H9 (cell line): ENCODE data around the gene ADSS1. TPM values are rescaled to one million over a fixed set of nuclear protein-coding genes. Genes with fewer than 3 reads are reported as not detected.

Experiments
- DNase-seq: peaks from one replicate; pipeline ENCODE4 v3.0.0-alpha.2; 2017
- H2AFZ ChIP-seq: one replicate; pipeline ENCODE4 v1.6.1; 2013; ENCODE audit warnings: mild to moderate bottlenecking, low read length, control low read depth, moderate library complexity
- H2AK5ac ChIP-seq: 2 replicates; pipeline ENCODE4 v1.6.1; 2013; ENCODE audit warnings: low read length, control low read depth, mixed read lengths; ENCODE audit not compliant: insufficient read length
- H2BK120ac ChIP-seq: one replicate; pipeline ENCODE4 v1.6.1; 2013; ENCODE audit warnings: low read depth, mild to moderate bottlenecking, low read length, control low read depth, inconsistent platforms; ENCODE audit not compliant: poor library complexity, severe bottlenecking
- H2BK12ac ChIP-seq: 2 replicates; pipeline ENCODE4 v1.6.1; 2013; ENCODE audit warnings: low read length, control low read depth, mixed read lengths, low read depth; ENCODE audit not compliant: insufficient read length
- H2BK15ac ChIP-seq: 2 replicates; pipeline ENCODE4 v1.6.1; 2013; ENCODE audit warnings: low read depth, low read length, control low read depth
- H2BK20ac ChIP-seq: one replicate; pipeline ENCODE4 v1.6.1; 2013; ENCODE audit warnings: low read depth, mild to moderate bottlenecking, low read length, control low read depth, inconsistent platforms; ENCODE audit not compliant: poor library complexity, severe bottlenecking
- H2BK5ac ChIP-seq: 2 replicates; pipeline ENCODE4 v1.6.1; 2013; ENCODE audit warnings: low read length, control low read depth, mixed read lengths; ENCODE audit not compliant: insufficient read length
- H3K14ac ChIP-seq: 2 replicates; pipeline ENCODE4 v1.6.1; 2013; ENCODE audit warnings: low read length, control low read depth; ENCODE audit not compliant: insufficient read depth
- H3K18ac ChIP-seq: 2 replicates; pipeline ENCODE4 v1.6.1; 2013; ENCODE audit warnings: low read depth, mild to moderate bottlenecking, mixed read lengths, low read length, control low read depth; ENCODE audit not compliant: insufficient read length
- H3K23ac ChIP-seq: 2 replicates; pipeline ENCODE4 v1.6.1; 2013; ENCODE audit warnings: low read length, control low read depth, mixed read lengths, low read depth; ENCODE audit not compliant: insufficient read length
- H3K23me2 ChIP-seq: 2 replicates; pipeline ENCODE4 v1.6.1; 2013; ENCODE audit warnings: low read depth, mild to moderate bottlenecking, mixed read lengths, low read length, control low read depth; ENCODE audit not compliant: insufficient read length, poor library complexity, severe bottlenecking
- H3K27ac ChIP-seq: 2 replicates; pipeline ENCODE4 v1.5.1; 2013; ENCODE audit warnings: low read length, control low read depth, mixed read lengths, low read depth; ENCODE audit not compliant: insufficient read length
- H3K27me3 ChIP-seq: 2 replicates; pipeline ENCODE4 v1.6.1; 2013; ENCODE audit warnings: low read length, control low read depth, inconsistent platforms; ENCODE audit not compliant: insufficient read depth
- H3K4ac ChIP-seq: 2 replicates; pipeline ENCODE4 v1.6.1; 2013; ENCODE audit warnings: low read depth, mild to moderate bottlenecking, control low read depth, inconsistent platforms, low read length, moderate library complexity
- H3K4me1 ChIP-seq: 2 replicates; pipeline ENCODE4 v1.6.1; 2013; ENCODE audit warnings: low read length, control low read depth, inconsistent platforms; ENCODE audit not compliant: insufficient read depth
- H3K4me2 ChIP-seq: 2 replicates; pipeline ENCODE4 v1.6.1; 2013; ENCODE audit warnings: low read length, control low read depth, mixed read lengths; ENCODE audit not compliant: insufficient read length, insufficient read depth
- H3K56ac ChIP-seq: 2 replicates; pipeline ENCODE4 v1.6.1; 2013; ENCODE audit warnings: low read depth, mild to moderate bottlenecking, mixed read lengths, low read length, control low read depth; ENCODE audit not compliant: insufficient read length
- H3K79me1 ChIP-seq: 2 replicates; pipeline ENCODE4 v1.6.1; 2013; ENCODE audit warnings: low read depth, mild to moderate bottlenecking, moderate library complexity, low read length, control low read depth, inconsistent platforms; ENCODE audit not compliant: insufficient read depth, poor library complexity, severe bottlenecking
- H3K79me2 ChIP-seq: 2 replicates; pipeline ENCODE4 v1.6.1; 2013; ENCODE audit warnings: low read length, control low read depth, inconsistent platforms; ENCODE audit not compliant: insufficient read depth
- H3K9ac ChIP-seq: 2 replicates; pipeline ENCODE4 v1.6.1; 2013; ENCODE audit warnings: low read length, control low read depth, mixed read lengths; ENCODE audit not compliant: insufficient read length; ENCODE audit errors: extremely low read depth
- H3K9me3 ChIP-seq: one replicate; pipeline ENCODE4 v1.6.1; 2013; ENCODE audit warnings: low read depth, low read length, inconsistent platforms; ENCODE audit not compliant: control insufficient read depth
- H3T11ph ChIP-seq: one replicate; pipeline ENCODE4 v1.6.1; 2013; ENCODE audit warnings: mild to moderate bottlenecking, low read length, control low read depth, inconsistent platforms
- H4K20me1 ChIP-seq: one replicate; pipeline ENCODE4 v1.6.1; 2013; ENCODE audit not compliant: control insufficient read depth, insufficient read length, insufficient read depth
- H4K5ac ChIP-seq: 2 replicates; pipeline ENCODE4 v1.6.1; 2013; ENCODE audit warnings: low read depth, mild to moderate bottlenecking, mixed read lengths, low read length, control low read depth; ENCODE audit not compliant: insufficient read length
- H4K8ac ChIP-seq: replicated peaks from 2 replicates; pipeline ENCODE4 v1.6.1; 2013; ENCODE audit warnings: low read length, control low read depth, mixed read lengths, low read depth; ENCODE audit not compliant: insufficient read length
- H4K91ac ChIP-seq: 2 replicates; pipeline ENCODE4 v1.6.1; 2013; ENCODE audit warnings: low read depth, mild to moderate bottlenecking, moderate library complexity, mixed read lengths, low read length, control low read depth; ENCODE audit not compliant: insufficient read length
- H3K27ac Mint-ChIP-seq, 3 experiments: 2 replicates in 2 of 3; 3 replicates in 1 of 3; pipeline ENCODE4 v1.8.0; 2020 to 2021; ENCODE audit warnings: mixed read lengths in 3 of 3, mild to moderate bottlenecking in 1 of 3, moderate library complexity in 1 of 3
- H3K27me3 Mint-ChIP-seq: 2 replicates; pipeline ENCODE4 v1.8.0; 2021; ENCODE audit warnings: low read depth, mild to moderate bottlenecking, moderate library complexity, mixed read lengths
- H3K36me3 Mint-ChIP-seq, 3 experiments: 2 replicates in 2 of 3; 3 replicates in 1 of 3; pipeline ENCODE4 v1.8.0; 2020 to 2021; ENCODE audit warnings: low read depth in 3 of 3, mixed read lengths in 3 of 3; ENCODE audit not compliant: insufficient read depth in 1 of 3
- H3K4me1 Mint-ChIP-seq, 2 experiments: 2 replicates each; pipeline ENCODE4 v1.8.0; 2020; ENCODE audit warnings: mixed read lengths in 2 of 2
- H3K4me3 Mint-ChIP-seq, 2 experiments: 2 replicates in 1 of 2; 3 replicates in 1 of 2; pipeline ENCODE4 v1.8.0; 2020 to 2021; ENCODE audit warnings: mild to moderate bottlenecking in 2 of 2, mixed read lengths in 2 of 2, moderate library complexity in 1 of 2
- H3K9me3 Mint-ChIP-seq, 2 experiments: 2 replicates in 1 of 2; 3 replicates in 1 of 2; pipeline ENCODE4 v1.8.0; 2020; ENCODE audit warnings: mild to moderate bottlenecking in 2 of 2, mixed read lengths in 2 of 2, moderate library complexity in 1 of 2
- WGBS: extraction: QIAGEN DNeasy Blood & Tissue Kit; methylation state at CpG from one replicate; pipeline ENCODE4 v1.1.7; 2013; ENCODE audit warnings: missing lambda C conversion rate, low lambda C conversion rate, mixed read lengths; ENCODE audit not compliant: insufficient read length; ENCODE audit errors: extremely low coverage; 5-methylcytosine and 5-hydroxymethylcytosine counted together
- total RNA-seq: library from RNA; stranded (reverse); gene quantifications from 2 replicates; pipeline ENCODE4 v1.2.1, GENCODE V29; 2021
- TF ChIP-seq, protein P1 (sequence below): fragments of 200-600 bp; sonication (generic); conservative IDR thresholded peaks from 3 replicates; pipeline ENCODE4 v1.8.0; 2021; ENCODE audit warnings: antibody characterized with exemption, mild to moderate bottlenecking

The ADSS1 gene
- total RNA-seq, 1 experiment from 2014 or later = 8.5 TPM

DNA sequence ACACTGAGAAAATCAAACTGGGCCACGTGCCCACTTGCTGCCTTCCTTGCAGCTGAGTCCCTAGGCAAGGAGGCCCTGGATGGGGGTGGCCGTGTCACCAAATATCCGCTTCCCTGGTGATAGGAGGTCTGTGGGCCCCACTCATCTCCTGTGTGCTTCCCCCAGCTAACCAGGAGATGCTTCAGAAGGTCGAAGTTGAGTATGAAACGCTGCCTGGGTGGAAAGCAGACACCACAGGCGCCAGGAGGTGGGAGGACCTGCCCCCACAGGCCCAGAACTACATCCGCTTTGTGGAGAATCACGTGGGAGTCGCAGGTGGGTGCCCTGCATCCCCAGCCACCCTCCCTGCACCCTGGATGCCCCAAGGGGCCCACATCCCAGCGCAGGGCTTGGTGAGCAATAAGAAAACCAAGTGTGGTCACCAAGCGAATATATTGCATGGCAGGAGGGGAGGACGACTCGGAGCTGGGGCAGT is 22.1 kb downstream of the ADSS1 start:
- peaks cover 6% of the 10 kb centered on the region for H3K9me3 ChIP-seq
- Mint-ChIP-seq H3K27me3 (peaks cover 9% of the 10 kb centered on the region), H3K36me3 (peaks cover 0 to 27% (median 4%) of the 10 kb centered on the region in 3 experiments; a peak in 6 of 7 replicates), H3K4me1 (peaks cover 4 to 9% of the 10 kb centered on the region in 2 experiments), H3K4me3 (no peak overlapping the region), H3K27ac (no peak overlapping the region), H3K9me3 (peaks cover 13 to 14% of the 10 kb centered on the region in 2 experiments)
- H2AFZ ChIP-seq = no peak overlapping the region
- H4K5ac ChIP-seq = no peak overlapping the region
- H2BK15ac ChIP-seq = no peak overlapping the region
- H3K4me2 ChIP-seq = no peak overlapping the region
- H2BK12ac ChIP-seq = no peak overlapping the region
- H3K27me3 ChIP-seq = no peaks in the 10 kb centered on the region
- no peak overlapping the region for H2BK120ac ChIP-seq
- no peak overlapping the region for H2AK5ac ChIP-seq
- no peaks in the 10 kb centered on the region for H3K4me1 ChIP-seq
- H3K56ac ChIP-seq = no peak overlapping the region
- no peak overlapping the region for H2BK20ac ChIP-seq
- H3K18ac ChIP-seq = no peak overlapping the region
- no peaks in the 10 kb centered on the region for H3K79me1 ChIP-seq
- H3K27ac ChIP-seq = no peak overlapping the region
- H4K8ac ChIP-seq = no peak overlapping the region
- H3K79me2 ChIP-seq = no peaks in the 10 kb centered on the region
- no peak overlapping the region for H3K4ac ChIP-seq
- WGBS = no CpG with 5 or more reads among the region's 13 CpGs
- TF ChIP-seq, protein P1, sequence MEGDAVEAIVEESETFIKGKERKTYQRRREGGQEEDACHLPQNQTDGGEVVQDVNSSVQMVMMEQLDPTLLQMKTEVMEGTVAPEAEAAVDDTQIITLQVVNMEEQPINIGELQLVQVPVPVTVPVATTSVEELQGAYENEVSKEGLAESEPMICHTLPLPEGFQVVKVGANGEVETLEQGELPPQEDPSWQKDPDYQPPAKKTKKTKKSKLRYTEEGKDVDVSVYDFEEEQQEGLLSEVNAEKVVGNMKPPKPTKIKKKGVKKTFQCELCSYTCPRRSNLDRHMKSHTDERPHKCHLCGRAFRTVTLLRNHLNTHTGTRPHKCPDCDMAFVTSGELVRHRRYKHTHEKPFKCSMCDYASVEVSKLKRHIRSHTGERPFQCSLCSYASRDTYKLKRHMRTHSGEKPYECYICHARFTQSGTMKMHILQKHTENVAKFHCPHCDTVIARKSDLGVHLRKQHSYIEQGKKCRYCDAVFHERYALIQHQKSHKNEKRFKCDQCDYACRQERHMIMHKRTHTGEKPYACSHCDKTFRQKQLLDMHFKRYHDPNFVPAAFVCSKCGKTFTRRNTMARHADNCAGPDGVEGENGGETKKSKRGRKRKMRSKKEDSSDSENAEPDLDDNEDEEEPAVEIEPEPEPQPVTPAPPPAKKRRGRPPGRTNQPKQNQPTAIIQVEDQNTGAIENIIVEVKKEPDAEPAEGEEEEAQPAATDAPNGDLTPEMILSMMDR = no peak
- H3K23me2 ChIP-seq = no peaks in the 10 kb centered on the region
- no peak overlapping the region for H3K23ac ChIP-seq
- H3K14ac ChIP-seq = no peak overlapping the region
- no peak overlapping the region for H3T11ph ChIP-seq
- no peak for DNase-seq
- no peak overlapping the region for H3K9ac ChIP-seq
- no peak overlapping the region for H2BK5ac ChIP-seq
- no peaks in the 10 kb centered on the region for H4K20me1 ChIP-seq
- H4K91ac ChIP-seq = no peak overlapping the region
